Measurements from ENCODE around the gene APC.

The APC gene

DNA sequence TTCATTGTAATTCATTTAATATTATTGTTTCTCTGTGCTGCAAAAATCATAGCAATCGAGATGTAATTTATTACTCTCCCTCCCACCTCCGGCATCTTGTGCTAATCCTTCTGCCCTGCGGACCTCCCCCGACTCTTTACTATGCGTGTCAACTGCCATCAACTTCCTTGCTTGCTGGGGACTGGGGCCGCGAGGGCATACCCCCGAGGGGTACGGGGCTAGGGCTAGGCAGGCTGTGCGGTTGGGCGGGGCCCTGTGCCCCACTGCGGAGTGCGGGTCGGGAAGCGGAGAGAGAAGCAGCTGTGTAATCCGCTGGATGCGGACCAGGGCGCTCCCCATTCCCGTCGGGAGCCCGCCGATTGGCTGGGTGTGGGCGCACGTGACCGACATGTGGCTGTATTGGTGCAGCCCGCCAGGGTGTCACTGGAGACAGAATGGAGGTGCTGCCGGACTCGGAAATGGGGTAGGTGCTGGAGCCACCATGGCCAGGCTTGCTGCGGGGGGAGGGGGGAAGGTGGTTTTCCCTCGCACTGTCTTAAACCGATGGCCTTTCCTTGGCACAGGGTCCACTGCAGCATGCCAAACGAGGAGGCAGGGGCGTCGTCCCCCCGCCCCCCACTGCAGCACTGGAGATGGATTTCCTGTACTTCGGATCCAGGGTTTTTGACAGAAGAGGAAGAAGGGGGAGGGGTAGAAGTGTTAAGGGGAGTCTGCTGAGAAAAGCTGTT is at the start of gene APC:
Gene APC (plus strand): TSS at position 423 of the 728 bp plus-strand sequence. CDS start 17,006 bp downstream, outside the sequence.
- TF ChIP-seq SUZ12 (IDR thresholded peaks at IDR 0.05) (no peak), FOXK2 (IDR thresholded peaks at IDR 0.05) (no peak), ZNF384 (IDR thresholded peaks at IDR 0.05) (no peak), TARDBP (IDR thresholded peaks at IDR 0.05) (no peak), SP1 (IDR thresholded peaks at IDR 0.05) (no peak), NFRKB (IDR thresholded peaks at IDR 0.05) (no peak), ELF4 (IDR thresholded peaks at IDR 0.05) (no peak), HDGF (IDR thresholded peaks at IDR 0.05; ENCODE audit: borderline replicate concordance) (no peak), CTBP1 (IDR thresholded peaks at IDR 0.05; ENCODE audit: borderline replicate concordance) (no peak), BHLHE40 (IDR thresholded peaks at IDR 0.05; ENCODE audit: borderline replicate concordance) (no peak), L3MBTL2 (conservative IDR thresholded peaks at IDR 0.05) (peak; percentile 97), FOXM1 (IDR thresholded peaks at IDR 0.05; ENCODE audit: borderline replicate concordance) (no peak), ARNT (IDR thresholded peaks at IDR 0.05) (no peak), LEF1 (IDR thresholded peaks at IDR 0.05; ENCODE audit: borderline replicate concordance) (no peak), FOXA1 (IDR thresholded peaks at IDR 0.05) (no peak)
- TF ChIP-seq, protein P1, sequence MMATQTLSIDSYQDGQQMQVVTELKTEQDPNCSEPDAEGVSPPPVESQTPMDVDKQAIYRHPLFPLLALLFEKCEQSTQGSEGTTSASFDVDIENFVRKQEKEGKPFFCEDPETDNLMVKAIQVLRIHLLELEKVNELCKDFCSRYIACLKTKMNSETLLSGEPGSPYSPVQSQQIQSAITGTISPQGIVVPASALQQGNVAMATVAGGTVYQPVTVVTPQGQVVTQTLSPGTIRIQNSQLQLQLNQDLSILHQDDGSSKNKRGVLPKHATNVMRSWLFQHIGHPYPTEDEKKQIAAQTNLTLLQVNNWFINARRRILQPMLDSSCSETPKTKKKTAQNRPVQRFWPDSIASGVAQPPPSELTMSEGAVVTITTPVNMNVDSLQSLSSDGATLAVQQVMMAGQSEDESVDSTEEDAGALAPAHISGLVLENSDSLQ (IDR thresholded peaks at IDR 0.05): peak; percentile 49; the same call in 1 of the 2 replicates
- ChIA-PET CTCF (interaction anchor here (0.9 to 1.4 kb wide), 3 partner anchors 9 to 187 kb away, joined by 3 to 4 read pairs (median 3); no protein-coding TSS in a partner anchor), POLR2A (interaction anchor here (1.0 to 1.9 kb wide), 7 partner anchors 10 to 239 kb away, joined by 3 to 13 read pairs (median 3); partner anchors contain the start of gene DCP2)
- peak; percentile 86 for DNase-seq (ENCODE audit: extremely low spot score)

DNA sequence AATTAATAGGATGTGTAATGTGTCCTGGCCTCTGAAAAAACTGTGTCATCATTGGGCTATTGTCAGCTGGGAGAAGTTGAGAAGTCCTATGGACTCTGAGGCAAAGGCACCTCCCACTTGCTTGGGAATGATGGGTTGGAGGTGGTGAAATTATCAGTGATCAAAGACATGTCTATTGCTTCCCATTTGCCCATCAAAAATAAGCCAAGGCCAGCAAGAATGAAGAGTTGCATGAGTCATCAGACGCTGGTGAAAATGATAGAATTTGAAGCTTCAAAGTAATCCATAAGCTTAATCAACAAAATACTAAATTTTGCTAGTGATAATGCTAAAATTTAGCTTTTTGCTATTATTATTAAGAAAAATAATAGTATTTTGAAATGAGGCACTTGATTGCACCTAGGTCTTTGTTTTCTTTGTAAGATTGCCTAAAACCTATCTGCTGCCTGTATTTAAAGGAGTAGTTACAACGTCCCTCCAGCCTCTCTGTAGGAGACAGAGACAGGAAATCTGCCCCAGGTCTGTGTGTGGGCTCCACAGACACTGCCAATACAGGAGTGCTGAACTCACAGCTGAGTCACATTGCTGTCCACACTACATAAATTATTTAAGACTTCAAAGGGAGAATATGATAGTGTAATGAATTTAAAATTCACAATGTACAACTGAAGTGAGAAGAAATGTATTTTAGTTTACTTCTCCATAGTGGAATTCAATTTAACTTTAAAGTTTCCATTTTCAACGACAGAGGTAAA is 48.4 kb upstream of the APC start:
- DNase-seq (ENCODE audit: extremely low spot score): no peak
- ChIA-PET POLR2A (no interaction called here), CTCF (interaction anchor here (0.7 to 1.3 kb wide), 3 partner anchors 14 to 111 kb away, joined by 3 to 13 read pairs (median 4); no protein-coding TSS in a partner anchor)
- TF ChIP-seq ELF4 (IDR thresholded peaks at IDR 0.05) (no peak), ARNT (IDR thresholded peaks at IDR 0.05) (no peak), FOXM1 (IDR thresholded peaks at IDR 0.05; ENCODE audit: borderline replicate concordance) (no peak), L3MBTL2 (conservative IDR thresholded peaks at IDR 0.05) (no peak), SP1 (IDR thresholded peaks at IDR 0.05) (no peak), SUZ12 (IDR thresholded peaks at IDR 0.05) (no peak), ZNF384 (IDR thresholded peaks at IDR 0.05) (no peak), NFRKB (IDR thresholded peaks at IDR 0.05) (no peak), FOXK2 (IDR thresholded peaks at IDR 0.05) (no peak), LEF1 (IDR thresholded peaks at IDR 0.05; ENCODE audit: borderline replicate concordance) (no peak), TARDBP (IDR thresholded peaks at IDR 0.05) (no peak), CTBP1 (IDR thresholded peaks at IDR 0.05; ENCODE audit: borderline replicate concordance) (no peak), BHLHE40 (IDR thresholded peaks at IDR 0.05; ENCODE audit: borderline replicate concordance) (no peak)
- TF ChIP-seq, protein P1 (IDR thresholded peaks at IDR 0.05): no peak

DNA sequence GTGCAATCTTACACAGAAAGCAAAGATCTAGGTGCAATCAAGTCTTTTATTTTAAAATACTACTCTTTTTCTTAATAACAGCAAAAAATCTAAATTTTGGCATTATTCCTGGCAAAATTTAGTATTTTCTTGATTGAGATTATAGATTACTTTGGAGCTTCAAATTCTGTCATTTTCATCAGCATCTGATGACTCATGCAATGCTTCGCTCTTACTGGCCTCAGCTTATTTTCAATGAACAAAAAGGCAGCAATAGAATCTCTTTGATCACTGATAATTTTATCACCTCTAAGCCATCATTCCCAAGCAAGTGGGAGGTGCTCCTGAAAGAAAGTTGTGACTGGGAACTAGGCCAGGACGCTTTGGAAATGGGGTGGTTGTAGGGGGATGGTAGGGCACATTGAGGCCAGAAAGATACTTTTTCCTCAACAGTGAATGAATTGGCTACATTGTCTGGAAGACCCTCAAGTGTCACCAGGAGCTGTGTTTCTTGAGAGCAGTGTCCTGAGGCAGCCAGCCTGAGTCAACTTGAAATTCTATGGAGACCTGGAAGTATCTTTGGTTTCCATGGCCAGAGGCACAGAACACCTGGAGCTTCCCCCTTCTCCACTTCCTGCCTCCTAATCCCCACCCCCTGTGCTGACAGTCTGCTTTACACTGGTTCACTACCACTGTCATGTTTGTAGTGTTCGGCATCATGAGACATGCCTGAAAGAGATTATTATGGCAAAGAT is 46.9 kb upstream of the APC start:
- ChIA-PET POLR2A (no interaction called here), CTCF (interaction anchor here (0.6 to 3.2 kb wide), 6 partner anchors 11 to 352 kb away, joined by 3 to 38 read pairs (median 5); no protein-coding TSS in a partner anchor)
- no peak for TF ChIP-seq CTBP1 (IDR thresholded peaks at IDR 0.05; ENCODE audit: borderline replicate concordance)
- DNase-seq (ENCODE audit: extremely low spot score): no peak

DNA sequence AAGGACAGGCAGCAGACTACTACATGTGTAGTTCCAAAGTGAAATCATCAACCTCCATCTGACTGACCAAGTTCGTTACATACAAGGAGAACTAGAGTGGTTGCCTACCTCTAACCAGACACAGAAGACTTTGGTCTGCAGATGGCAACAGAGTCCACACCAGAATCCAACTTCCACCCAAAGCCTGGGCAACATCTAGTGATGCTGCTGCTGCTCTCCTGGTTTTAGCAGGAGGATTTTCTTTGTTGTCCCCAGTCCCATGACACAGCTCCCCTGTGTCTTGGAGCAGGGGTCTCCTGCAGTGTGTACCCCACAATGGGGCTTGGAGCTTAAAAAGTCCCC is 46.4 kb upstream of the APC start:
- no peak for DNase-seq (ENCODE audit: extremely low spot score)
- TF ChIP-seq ARNT (IDR thresholded peaks at IDR 0.05): no peak
- no peak for TF ChIP-seq FOXM1 (IDR thresholded peaks at IDR 0.05; ENCODE audit: borderline replicate concordance)
- TF ChIP-seq L3MBTL2 (conservative IDR thresholded peaks at IDR 0.05): no peak
- TF ChIP-seq FOXK2 (IDR thresholded peaks at IDR 0.05): no peak
- TF ChIP-seq SP1 (IDR thresholded peaks at IDR 0.05): no peak
- CTCF ChIA-PET: interaction anchor here (0.6 to 3.2 kb wide), 6 partner anchors 12 to 351 kb away, joined by 3 to 38 read pairs (median 5); no protein-coding TSS in a partner anchor
- POLR2A ChIA-PET: no interaction called here

DNA sequence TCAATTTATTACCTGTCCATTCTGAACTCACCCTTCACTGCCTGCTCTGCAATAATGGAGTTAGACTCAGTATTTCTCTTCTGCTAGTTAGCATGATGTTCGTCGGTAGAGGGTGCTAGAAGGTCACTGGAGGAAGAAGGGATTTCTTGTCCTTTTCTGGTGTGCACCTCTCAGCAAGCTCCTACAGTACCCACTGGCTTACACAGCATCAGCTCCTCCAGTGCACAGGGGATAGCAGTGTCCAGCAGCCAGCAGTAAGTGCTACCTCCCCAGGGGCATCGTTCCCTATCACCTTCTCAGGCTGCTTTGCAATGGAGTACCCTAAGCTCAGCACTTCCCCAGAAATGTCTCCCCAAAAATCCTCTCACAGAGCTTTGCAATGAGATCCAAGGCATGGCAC is 45.9 kb upstream of the APC start:
- ChIA-PET CTCF (interaction anchor here (0.6 to 3.2 kb wide), 8 partner anchors 10 to 179 kb away, joined by 3 to 38 read pairs (median 3); no protein-coding TSS in a partner anchor), POLR2A (no interaction called here)
- DNase-seq (ENCODE audit: extremely low spot score): peak; percentile 52
- TF ChIP-seq L3MBTL2 (conservative IDR thresholded peaks at IDR 0.05): no peak
- TF ChIP-seq HDGF (IDR thresholded peaks at IDR 0.05; ENCODE audit: borderline replicate concordance): no peak
- no peak for TF ChIP-seq ZNF384 (IDR thresholded peaks at IDR 0.05)
- TF ChIP-seq LEF1 (IDR thresholded peaks at IDR 0.05; ENCODE audit: borderline replicate concordance): no peak

DNA sequence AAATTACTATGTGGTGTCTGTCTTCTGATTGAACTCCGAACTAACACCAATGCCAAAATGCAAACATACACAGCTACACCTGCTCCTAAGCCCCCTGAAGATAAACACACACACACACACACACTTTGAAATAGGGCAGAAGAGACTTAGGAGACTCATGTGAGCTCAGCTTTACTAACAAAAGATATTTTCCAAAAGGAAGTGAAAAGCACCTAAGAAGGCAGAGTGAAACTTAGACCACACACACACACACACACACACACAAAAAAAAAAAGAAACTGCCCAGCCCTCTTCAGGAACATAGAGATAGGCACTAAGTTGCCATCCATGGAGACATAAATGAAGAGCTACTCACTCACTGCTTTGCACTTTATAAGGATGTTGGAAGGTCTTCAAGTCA is 45.2 kb upstream of the APC start:
- no peak for TF ChIP-seq CTBP1 (IDR thresholded peaks at IDR 0.05; ENCODE audit: borderline replicate concordance)
- no peak for TF ChIP-seq SUZ12 (IDR thresholded peaks at IDR 0.05)
- no peak for TF ChIP-seq L3MBTL2 (conservative IDR thresholded peaks at IDR 0.05)
- TF ChIP-seq ZNF384 (IDR thresholded peaks at IDR 0.05): no peak
- TF ChIP-seq ELF4 (IDR thresholded peaks at IDR 0.05): no peak
- no peak for TF ChIP-seq FOXK2 (IDR thresholded peaks at IDR 0.05)
- CTCF ChIA-PET: interaction anchor here (0.7 to 3.2 kb wide), 7 partner anchors 10 to 178 kb away, joined by 3 to 38 read pairs (median 3); no protein-coding TSS in a partner anchor
- POLR2A ChIA-PET: interaction anchor here (0.7 kb wide), 1 partner anchor 15 kb away, joined by 3 read pairs; no protein-coding TSS in a partner anchor
- no peak for DNase-seq (ENCODE audit: extremely low spot score)

Data from HEK293T (cell line).